Stimulated activated CD4-positive, alpha-beta T cell treated with anti-CD3 and anti-CD28 coated beads, Interleukin-4, amount 100 ng/mL, for 24 hours (primary cell): ENCODE measurements around the gene MAMDC2.
A peak's percentile ranks its signal among the peaks of the same experiment; 100 is the strongest.

ENCODE experiments used
- DNase-seq: peaks from one replicate; pipeline ENCODE4 v3.0.0-alpha.2; 2020

Gene MAMDC2

GRCh38 chr9:70110194-70111041 is 66.8 kb downstream of the MAMDC2 start:
- no peak for DNase-seq

- peak; percentile 54 for DNase-seq
These were observed 67.5 kb downstream of the MAMDC2 start for GRCh38 chr9:70111042-70111602.

GRCh38 chr9:70111641-70112236 is 68.1 kb downstream of the MAMDC2 start:
- no peak for DNase-seq

- no peak for DNase-seq
These were observed 69.3 kb downstream of the MAMDC2 start for GRCh38 chr9:70112981-70113380.

GRCh38 chr9:70113403-70114022 is 69.9 kb downstream of the MAMDC2 start:
- DNase-seq: peak; percentile 7

- DNase-seq: no peak
These were observed 71.2 kb downstream of the MAMDC2 start for GRCh38 chr9:70114898-70115297.

- DNase-seq: no peak
These were observed 74.2 kb downstream of the MAMDC2 start for GRCh38 chr9:70117835-70118319.

GRCh38 chr9:70119786-70120185 is 76.1 kb downstream of the MAMDC2 start:
- DNase-seq: no peak

GRCh38 chr9:70120834-70121510 is 77.3 kb downstream of the MAMDC2 start:
- no peak for DNase-seq

- DNase-seq: no peak
These were observed 78.3 kb downstream of the MAMDC2 start for GRCh38 chr9:70121818-70122436.

- DNase-seq: no peak
These were observed 80.0 kb downstream of the MAMDC2 start for GRCh38 chr9:70123695-70124094.

GRCh38 chr9:70125621-70126263 is 82.1 kb downstream of the MAMDC2 start:
- DNase-seq: no peak

GRCh38 chr9:70127036-70127435 is 83.4 kb downstream of the MAMDC2 start:
- no peak for DNase-seq

- DNase-seq: no peak
These were observed 84.1 kb downstream of the MAMDC2 start for GRCh38 chr9:70127540-70128416.

- no peak for DNase-seq
These were observed 86.6 kb downstream of the MAMDC2 start for GRCh38 chr9:70130266-70130665.

- DNase-seq: no peak
These were observed 87.6 kb downstream of the MAMDC2 start for GRCh38 chr9:70131296-70131695.

GRCh38 chr9:70133253-70134208 is 89.9 kb downstream of the MAMDC2 start:
- DNase-seq: no peak

- DNase-seq: no peak
These were observed 90.7 kb downstream of the MAMDC2 start for GRCh38 chr9:70134360-70134759.

- no peak for DNase-seq
These were observed 91.5 kb downstream of the MAMDC2 start for GRCh38 chr9:70135176-70135575.

- no peak for DNase-seq
These were observed 93.0 kb downstream of the MAMDC2 start for GRCh38 chr9:70136632-70137031.
